MM.1S (cell line): Measurements from ENCODE around the gene KTN1.

ENCODE experiments used
- DNase-seq: peaks from one replicate; pipeline ENCODE4 v3.0.0-alpha.2; 2015
- H2AFZ ChIP-seq: fragments of 300-600 bp; sonication (generic); 2 replicates; pipeline ENCODE4 v1.6.0; 2016; ENCODE audit warnings: antibody characterized with exemption, low read length
- H3F3A ChIP-seq: fragments of 300-600 bp; sonication (generic); 2 replicates; pipeline ENCODE4 v1.6.1; 2016; ENCODE audit warnings: mild to moderate bottlenecking, antibody characterized with exemption, low read length, moderate library complexity, mixed read lengths; ENCODE audit not compliant: insufficient read depth
- H3K27ac ChIP-seq: fragments of 300-600 bp; sonication (generic); 2 replicates; pipeline ENCODE4 v1.5.1; 2016; ENCODE audit warnings: mild to moderate bottlenecking, low read length
- H3K27me3 ChIP-seq: fragments of 300-600 bp; sonication (generic); replicated peaks from 2 replicates; pipeline ENCODE4 v1.6.0; 2016; ENCODE audit warnings: low read length; ENCODE audit not compliant: insufficient read depth
- H3K36me3 ChIP-seq: fragments of 300-600 bp; sonication (generic); replicated peaks from 2 replicates; pipeline ENCODE4 v1.6.1; 2016; ENCODE audit warnings: mild to moderate bottlenecking, low read length, mixed read lengths; ENCODE audit not compliant: insufficient read depth
- H3K4me1 ChIP-seq: fragments of 300-600 bp; sonication (generic); 2 replicates; pipeline ENCODE4 v1.6.1; 2016; ENCODE audit warnings: low read length, mixed read lengths
- H3K4me2 ChIP-seq: fragments of 300-600 bp; sonication (generic); 2 replicates; pipeline ENCODE4 v1.6.0; 2016; ENCODE audit warnings: low read depth, low read length
- H3K4me3 ChIP-seq: fragments of 300-600 bp; sonication (generic); 2 replicates; pipeline ENCODE4 v1.5.1; 2016; ENCODE audit warnings: low read length, mixed read lengths
- H3K79me2 ChIP-seq: fragments of 300-600 bp; sonication (generic); 2 replicates; pipeline ENCODE4 v1.6.1; 2016; ENCODE audit warnings: mixed run types, low read length, mixed read lengths
- H3K9ac ChIP-seq: fragments of 300-600 bp; sonication (generic); 2 replicates; pipeline ENCODE4 v1.6.1; 2016; ENCODE audit warnings: low read length, mixed read lengths
- H3K9me2 ChIP-seq: fragments of 300-600 bp; sonication (generic); replicated peaks from 2 replicates; pipeline ENCODE4 v1.6.1; 2016; ENCODE audit warnings: mild to moderate bottlenecking, low read length, mixed read lengths; ENCODE audit not compliant: insufficient read depth
- H3K9me3 ChIP-seq: fragments of 300-600 bp; sonication (generic); replicated peaks from 2 replicates; pipeline ENCODE4 v1.6.1; 2016; ENCODE audit warnings: mild to moderate bottlenecking, low read length, mixed read lengths; ENCODE audit not compliant: insufficient read depth
- H4K20me1 ChIP-seq: fragments of 300-600 bp; sonication (generic); 2 replicates; pipeline ENCODE4 v1.6.1; 2016; ENCODE audit warnings: mild to moderate bottlenecking, low read length, moderate library complexity, mixed read lengths; ENCODE audit not compliant: insufficient read depth
- CTCF ChIP-seq: fragments of 300-600 bp; sonication (generic); IDR thresholded peaks from 2 replicates; pipeline ENCODE4 v1.5.1; 2016; ENCODE audit warnings: antibody characterized with exemption, low read length, mixed read lengths
- EZH2 ChIP-seq: fragments of 300-600 bp; sonication (generic); optimal IDR thresholded peaks from 2 replicates; pipeline ENCODE3; 2017; ENCODE audit warnings: low read depth, mild to moderate bottlenecking, antibody characterized with exemption, low read length, mixed read lengths
- EZH2phosphoT487 ChIP-seq: fragments of 300-600 bp; sonication (generic); IDR thresholded peaks from 2 replicates; pipeline ENCODE4 v1.6.1; 2018; ENCODE audit warnings: antibody characterized with exemption, low read length

Gene KTN1

GRCh38 chr14:55604488-55604887 is 24.5 kb downstream of the KTN1 start:
- no peaks in the 10 kb centered on the region for H3F3A ChIP-seq
- no peaks in the 10 kb centered on the region for H3K4me1 ChIP-seq
- TF ChIP-seq EZH2 (no peak), CTCF (no peak), EZH2phosphoT487 (no peak)
- peaks cover 42% of the 10 kb centered on the region for H3K79me2 ChIP-seq
- H3K4me3 ChIP-seq = no peak overlapping the region
- no peaks in the 10 kb centered on the region for H3K9me2 ChIP-seq
- H3K27me3 ChIP-seq = no peaks in the 10 kb centered on the region
- H2AFZ ChIP-seq = no peak overlapping the region
- no peak overlapping the region for H3K4me2 ChIP-seq
- no peak overlapping the region for H3K9ac ChIP-seq
- no peaks in the 10 kb centered on the region for H3K36me3 ChIP-seq
- H3K9me3 ChIP-seq = no peaks in the 10 kb centered on the region
- H4K20me1 ChIP-seq = no peaks in the 10 kb centered on the region
- H3K27ac ChIP-seq = no peak overlapping the region
- DNase-seq = no peak

GRCh38 chr14:55604900-55605418 is 25.0 kb downstream of the KTN1 start:
- Histone ChIP-seq H3K9ac (no peak overlapping the region), H3K9me2 (no peaks in the 10 kb centered on the region), H3F3A (no peaks in the 10 kb centered on the region), H2AFZ (no peak overlapping the region), H3K4me3 (no peak overlapping the region), H4K20me1 (no peaks in the 10 kb centered on the region), H3K36me3 (no peaks in the 10 kb centered on the region), H3K27me3 (no peaks in the 10 kb centered on the region), H3K79me2 (peaks cover 40% of the 10 kb centered on the region), H3K4me1 (no peaks in the 10 kb centered on the region), H3K4me2 (no peak overlapping the region), H3K9me3 (no peaks in the 10 kb centered on the region), H3K27ac (no peak overlapping the region)
- no peak for DNase-seq
- TF ChIP-seq EZH2phosphoT487 = no peak
- TF ChIP-seq CTCF = no peak
- no peak for TF ChIP-seq EZH2

GRCh38 chr14:55605793-55606192 is 25.8 kb downstream of the KTN1 start:
- Histone ChIP-seq H4K20me1 (no peaks in the 10 kb centered on the region), H3K9me2 (no peaks in the 10 kb centered on the region), H3K4me3 (no peak overlapping the region), H3K36me3 (no peaks in the 10 kb centered on the region), H3K79me2 (peaks cover 35% of the 10 kb centered on the region), H3K27ac (no peak overlapping the region), H3K4me2 (no peak overlapping the region), H2AFZ (no peak overlapping the region), H3K9me3 (no peaks in the 10 kb centered on the region), H3K27me3 (no peaks in the 10 kb centered on the region), H3F3A (no peaks in the 10 kb centered on the region), H3K9ac (no peak overlapping the region), H3K4me1 (no peaks in the 10 kb centered on the region)
- no peak for DNase-seq
- TF ChIP-seq CTCF (no peak), EZH2 (no peak), EZH2phosphoT487 (no peak)
